Retinal pigment epithelial cell (primary cell): Measurements from ENCODE around the gene OGDHL.
A peak's percentile ranks its signal among the peaks of the same experiment; 100 is the strongest.

Experiments used
- DNase-seq: peaks from one replicate; pipeline ENCODE4 v3.0.0-alpha.2; 2010; ENCODE audit warnings: low read depth
- H3K4me3 ChIP-seq: 2 replicates; pipeline ENCODE4 v1.5.1; 2011; ENCODE audit warnings: mild to moderate bottlenecking, low read length, control low read depth, moderate library complexity
- TF ChIP-seq, protein P1 (sequence below): conservative IDR thresholded peaks from 2 replicates; pipeline ENCODE4 v1.5.1; 2011; ENCODE audit warnings: low read depth, low read length, control low read depth, inconsistent platforms

The OGDHL gene

DNA sequence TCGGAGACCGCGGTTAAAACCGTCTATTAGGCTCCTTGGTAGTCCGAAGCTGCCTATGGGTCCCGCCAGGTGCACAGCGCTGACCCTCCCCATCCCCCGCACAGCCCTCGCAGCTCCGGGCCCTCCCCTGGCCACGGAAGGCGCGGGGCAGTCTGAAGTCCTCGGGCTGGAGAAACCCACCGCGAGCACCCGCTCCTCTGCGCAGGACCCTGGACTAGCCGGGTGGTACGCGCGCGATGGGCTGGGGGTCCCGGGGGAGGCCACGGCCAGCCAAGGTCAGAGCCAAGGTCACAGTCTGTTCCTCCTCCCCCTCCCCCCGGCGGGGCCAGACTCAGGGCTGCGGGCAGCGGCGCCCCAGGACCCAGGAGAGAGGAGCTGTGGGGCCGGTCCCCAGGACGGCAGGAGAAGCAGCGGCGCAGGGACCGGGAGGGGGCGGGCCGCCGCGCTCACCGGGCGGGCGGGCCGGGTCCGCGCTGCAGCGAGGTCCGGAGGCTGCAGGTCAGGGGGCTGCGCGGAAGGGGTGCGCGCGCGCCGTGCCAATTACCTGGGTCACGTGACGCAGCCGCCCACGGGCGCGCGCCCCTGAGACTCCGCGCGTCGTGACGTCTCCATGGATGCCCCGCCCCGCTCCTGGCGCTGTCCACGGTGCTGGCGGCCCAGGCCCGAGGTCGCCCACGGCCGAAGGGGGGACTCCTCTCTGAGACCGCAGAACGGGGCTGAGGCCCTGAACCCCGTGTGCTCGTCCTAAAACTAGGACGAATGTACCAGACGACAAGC is at the start of gene OGDHL:
TSS of gene OGDHL (minus strand) at position 535 of the 777 bp plus-strand sequence. CDS start 3,731 bp downstream, outside the sequence.
- H3K4me3 ChIP-seq = peak within 1 kb of the TSS; percentile 73
- TF ChIP-seq, protein P1, sequence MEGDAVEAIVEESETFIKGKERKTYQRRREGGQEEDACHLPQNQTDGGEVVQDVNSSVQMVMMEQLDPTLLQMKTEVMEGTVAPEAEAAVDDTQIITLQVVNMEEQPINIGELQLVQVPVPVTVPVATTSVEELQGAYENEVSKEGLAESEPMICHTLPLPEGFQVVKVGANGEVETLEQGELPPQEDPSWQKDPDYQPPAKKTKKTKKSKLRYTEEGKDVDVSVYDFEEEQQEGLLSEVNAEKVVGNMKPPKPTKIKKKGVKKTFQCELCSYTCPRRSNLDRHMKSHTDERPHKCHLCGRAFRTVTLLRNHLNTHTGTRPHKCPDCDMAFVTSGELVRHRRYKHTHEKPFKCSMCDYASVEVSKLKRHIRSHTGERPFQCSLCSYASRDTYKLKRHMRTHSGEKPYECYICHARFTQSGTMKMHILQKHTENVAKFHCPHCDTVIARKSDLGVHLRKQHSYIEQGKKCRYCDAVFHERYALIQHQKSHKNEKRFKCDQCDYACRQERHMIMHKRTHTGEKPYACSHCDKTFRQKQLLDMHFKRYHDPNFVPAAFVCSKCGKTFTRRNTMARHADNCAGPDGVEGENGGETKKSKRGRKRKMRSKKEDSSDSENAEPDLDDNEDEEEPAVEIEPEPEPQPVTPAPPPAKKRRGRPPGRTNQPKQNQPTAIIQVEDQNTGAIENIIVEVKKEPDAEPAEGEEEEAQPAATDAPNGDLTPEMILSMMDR = no peak
- DNase-seq = peak; percentile 19

GRCh38 chr10:49803988-49804387 is 41.9 kb upstream of the OGDHL start:
- H3K4me3 ChIP-seq = no peak overlapping the region
- TF ChIP-seq, protein P1 = no peak
- no peak for DNase-seq

GRCh38 chr10:49798275-49798674 is 36.2 kb upstream of the OGDHL start:
- DNase-seq = no peak
- H3K4me3 ChIP-seq = no peak overlapping the region
- TF ChIP-seq, protein P1 = no peak

DNA sequence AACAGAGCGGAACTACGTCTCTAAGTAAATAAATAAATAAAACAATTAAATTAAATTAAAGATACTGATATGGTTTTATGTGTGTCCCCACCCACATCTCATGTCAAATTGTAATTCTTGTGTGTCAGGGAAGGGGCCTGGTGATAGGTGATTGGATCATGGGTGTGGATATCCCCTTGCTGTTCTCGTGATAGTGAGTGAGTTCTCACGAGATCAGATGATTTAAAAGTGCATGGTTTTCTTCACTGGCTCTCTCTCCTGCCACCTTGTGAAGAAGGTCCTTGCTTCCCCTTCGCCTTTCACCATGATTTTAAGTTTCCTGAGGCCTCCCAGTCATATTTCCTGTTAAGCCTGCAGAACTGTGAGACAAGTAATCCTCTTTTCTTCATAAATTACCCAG is 29.0 kb upstream of the OGDHL start:
- DNase-seq = no peak
- H3K4me3 ChIP-seq = no peak overlapping the region
- TF ChIP-seq, protein P1 = no peak

GRCh38 chr10:49784681-49785080 is 22.6 kb upstream of the OGDHL start:
- TF ChIP-seq, protein P1 = no peak
- no peak overlapping the region for H3K4me3 ChIP-seq
- DNase-seq = no peak

DNA sequence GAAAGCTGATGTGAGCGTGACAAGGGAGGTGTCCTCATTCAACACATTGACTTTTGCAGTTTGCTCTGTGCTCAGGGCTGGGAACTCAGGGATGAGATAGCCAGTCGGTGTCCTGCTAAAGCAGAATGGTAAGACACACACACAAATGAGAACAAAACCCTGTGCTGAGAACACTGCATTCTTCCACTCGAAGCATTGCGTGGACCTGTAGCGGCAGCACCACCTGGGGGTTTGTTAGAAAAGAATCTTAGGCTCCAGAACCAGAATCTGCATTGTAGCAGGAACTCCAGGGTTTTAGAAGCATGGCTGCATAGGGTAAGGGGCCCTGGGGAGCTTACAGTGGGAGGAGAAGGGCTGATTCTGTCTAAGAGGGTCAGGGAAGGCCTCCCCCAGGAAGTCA is 21.5 kb upstream of the OGDHL start:
- H3K4me3 ChIP-seq = no peak overlapping the region
- no peak for DNase-seq
- TF ChIP-seq, protein P1 = no peak

- TF ChIP-seq, protein P1 = no peak
Observed at GRCh38 chr10:49781247-49781646, 19.1 kb upstream of the OGDHL start.

More at GRCh38 chr10:49781247-49781646, 19.1 kb upstream of the OGDHL start:
- no peak overlapping the region for H3K4me3 ChIP-seq
- no peak for DNase-seq
